PC-9 (cell line): ENCODE measurements around the gene SASH1.

Experiments used
- CTCF ChIP-seq: fragments of 200-600 bp; sonication (generic); conservative IDR thresholded peaks from 2 replicates; pipeline ENCODE4 v1.6.1; 2017; ENCODE audit warnings: mixed run types, antibody characterized with exemption, mild to moderate bottlenecking, moderate library complexity
- EZH2 ChIP-seq: fragments of 200-600 bp; sonication (generic); IDR thresholded peaks from 2 replicates; pipeline ENCODE4 v1.8.0; 2017; ENCODE audit warnings: antibody characterized with exemption, low read depth

- TF ChIP-seq CTCF (no peak), EZH2 (no peak)
Observed at GRCh38 chr6:148323344-148323743, 19.3 kb upstream of the SASH1 start.
